Measurements from ENCODE around the gene KRTAP4-11.
"Not testable (repeated sequence)": the region's sequence is repeated elsewhere in the genome, so short reads cannot be mapped to it uniquely, and the experiment has no call there.

KRTAP4-11 gene

GRCh38 chr17:41123292-41123990, 5.3 kb upstream of the KRTAP4-11 start:
- not testable (repeated sequence) for DNase-seq

- no peak for DNase-seq
Measured at GRCh38 chr17:41121742-41122141, 3.6 kb upstream of the KRTAP4-11 start.

- peak in 1 of 3 donors; percentile 33 for DNase-seq
Measured at GRCh38 chr17:41119696-41120690, 1.8 kb upstream of the KRTAP4-11 start.

GRCh38 chr17:41118721-41119120, 548 bp upstream of the KRTAP4-11 start:
- DNase-seq, result no peak

GRCh38 chr17:41116297-41116696, 1.9 kb downstream of the KRTAP4-11 start:
- DNase-seq, result peak; percentile 28 to 44 (median 40)

GRCh38 chr17:41111151-41111885, 6.9 kb downstream of the KRTAP4-11 start:
- DNase-seq, result no peak

- DNase-seq, result not testable (repeated sequence)
Measured at GRCh38 chr17:41108728-41109386, 9.3 kb downstream of the KRTAP4-11 start.

- DNase-seq, result peak in 1 of 3 donors; percentile 26
Measured at GRCh38 chr17:41107941-41108450, 10.2 kb downstream of the KRTAP4-11 start.

- not testable (repeated sequence) for DNase-seq
Measured at GRCh38 chr17:41105347-41105746, 12.8 kb downstream of the KRTAP4-11 start, which contains the start of gene KRTAP4-9. KRTAP4-9 (plus strand) TSS chr17:41105389; CDS start chr17:41105389, 0 bp downstream.

GRCh38 chr17:41104386-41105038, 13.7 kb downstream of the KRTAP4-11 start:
- not testable (repeated sequence) for DNase-seq

- DNase-seq, result no peak
Measured at GRCh38 chr17:41103896-41104295, 14.3 kb downstream of the KRTAP4-11 start.

- no peak for DNase-seq
Measured at GRCh38 chr17:41101586-41102259, 16.4 kb downstream of the KRTAP4-11 start, which contains the start of gene KRTAP4-16. KRTAP4-16 (minus strand) TSS chr17:41102209; CDS start chr17:41102209, 0 bp downstream.

- DNase-seq, result not testable (repeated sequence)
Measured at GRCh38 chr17:41099682-41100480, 18.3 kb downstream of the KRTAP4-11 start.

GRCh38 chr17:41098481-41098880, 19.7 kb downstream of the KRTAP4-11 start:
- DNase-seq, result no peak

GRCh38 chr17:41098042-41098441, 20.1 kb downstream of the KRTAP4-11 start, which contains the start of gene KRTAP4-8:
KRTAP4-8 (minus strand) TSS chr17:41098142; CDS start chr17:41098084, 58 bp downstream.
- DNase-seq, result no peak

- DNase-seq, result no peak
Measured at GRCh38 chr17:41096055-41096454, 22.1 kb downstream of the KRTAP4-11 start.

- DNase-seq, result not testable (repeated sequence)
Measured at GRCh38 chr17:41088760-41089352, 29.3 kb downstream of the KRTAP4-11 start.

GRCh38 chr17:41084100-41084856, 33.9 kb downstream of the KRTAP4-11 start, which contains the start of gene KRTAP4-7:
KRTAP4-7 (plus strand) TSS chr17:41084150; CDS start chr17:41084207, 57 bp downstream.
- not testable (repeated sequence) for DNase-seq

All from suppressor macrophage treated with lipopolysaccharide for 1 hour (primary cell).